ENCODE data around the gene RNF213.
"Not testable (repeated sequence)": the region's sequence is repeated elsewhere in the genome, so short reads cannot be mapped to it uniquely, and the experiment has no call there.

The RNF213 gene

DNA sequence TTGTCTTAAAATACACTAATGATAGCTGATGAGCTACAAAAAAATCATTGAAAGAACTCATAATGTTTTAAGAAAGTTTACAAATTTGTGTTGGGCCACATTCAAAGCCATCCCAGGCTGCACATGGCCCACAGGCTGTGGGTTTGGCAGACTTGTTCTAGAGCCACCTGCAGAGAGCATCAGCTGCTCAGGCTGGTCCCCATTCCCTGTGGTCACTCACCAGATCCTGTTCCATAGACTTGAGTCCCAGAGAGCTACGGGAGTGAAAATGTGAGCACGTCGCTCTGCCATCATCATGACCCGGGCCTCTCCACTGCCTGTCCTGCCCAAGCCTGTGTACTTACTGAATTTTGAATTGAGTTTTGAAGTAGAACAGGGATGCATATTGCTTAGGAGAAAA, 33.5 kb upstream of the RNF213 start:
- Histone ChIP-seq H3K9ac (ENCODE audit: low read length) (no peak overlapping the region), H3K27me3 (ENCODE audit: control insufficient read depth in 1 of 2, insufficient read depth in 2 of 2, low read length in 2 of 2) (no peaks in the 10 kb centered on the region)

DNA sequence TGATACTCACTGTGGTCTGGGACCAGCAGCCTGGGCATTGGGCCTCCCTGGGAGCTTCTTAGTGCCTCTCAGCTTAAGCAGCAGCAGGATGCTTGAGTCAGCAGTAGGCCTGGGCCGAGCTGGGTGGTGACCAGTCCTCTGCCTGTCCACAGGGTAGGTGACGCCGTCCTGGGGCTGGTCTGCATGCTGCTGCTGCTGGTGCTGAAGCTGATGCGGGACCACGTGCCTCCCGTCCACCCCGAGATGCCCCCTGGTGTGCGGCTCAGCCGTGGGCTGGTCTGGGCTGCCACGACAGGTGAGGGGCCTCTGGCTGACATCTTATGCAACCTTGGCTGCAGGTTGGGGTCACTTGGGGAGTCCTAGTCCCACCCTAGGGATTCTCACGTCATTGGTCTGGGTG, 33.0 kb upstream of the RNF213 start:
- peaks cover 1% of the 10 kb centered on the region for H3K4me1 ChIP-seq (ENCODE audit: insufficient read depth, low read length)
- H3K27me3 ChIP-seq (ENCODE audit: control insufficient read depth in 1 of 2, insufficient read depth in 2 of 2, low read length in 2 of 2) = no peaks in the 10 kb centered on the region
- no peak overlapping the region for H3K27ac ChIP-seq (ENCODE audit: low read depth, low read length)
- no peak overlapping the region for H3K9ac ChIP-seq (ENCODE audit: low read length)
- no peak overlapping the region for H3K4me3 ChIP-seq (ENCODE audit: low read depth in 1 of 2, low read length in 2 of 2)
- H3K36me3 ChIP-seq (ENCODE audit: insufficient read depth, low read length) = peaks cover 17% of the 10 kb centered on the region
- no peaks in the 10 kb centered on the region for H3K9me3 ChIP-seq (ENCODE audit: low read length)

More for the DNA sequence above, 33.5 kb upstream of the RNF213 start:
- Histone ChIP-seq H3K4me1 (ENCODE audit: insufficient read depth, low read length) (peaks cover 6% of the 10 kb centered on the region), H3K27ac (ENCODE audit: low read depth, low read length) (no peak overlapping the region), H3K9me3 (ENCODE audit: low read length) (no peaks in the 10 kb centered on the region), H3K4me3 (ENCODE audit: low read depth in 1 of 2, low read length in 2 of 2) (no peak overlapping the region), H3K36me3 (ENCODE audit: insufficient read depth, low read length) (peaks cover 17% of the 10 kb centered on the region)

DNA sequence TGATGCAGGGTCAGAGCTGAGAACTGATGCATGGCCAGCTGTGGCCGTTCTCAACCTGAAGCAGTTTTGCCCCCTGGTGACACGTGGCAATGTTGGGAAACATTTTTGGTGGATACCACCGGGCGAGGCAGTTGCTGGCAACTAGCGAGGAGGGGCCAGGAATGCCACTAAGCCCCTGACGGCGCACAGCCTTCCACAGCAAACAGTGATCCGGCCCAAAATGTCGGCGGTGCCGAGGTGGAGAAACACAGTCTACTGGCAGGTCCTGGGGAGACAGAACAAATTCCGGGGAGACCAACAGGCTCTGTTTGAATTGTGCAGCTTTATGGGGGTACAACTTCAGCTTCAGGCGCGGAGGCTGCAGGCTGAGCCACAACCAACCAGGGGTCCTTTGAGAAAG, 32.2 kb upstream of the RNF213 start:
- Histone ChIP-seq H3K9ac (ENCODE audit: low read length) (no peak overlapping the region), H3K27ac (ENCODE audit: low read depth, low read length) (no peak overlapping the region), H3K9me3 (ENCODE audit: low read length) (no peaks in the 10 kb centered on the region), H3K4me3 (ENCODE audit: low read depth in 1 of 2, low read length in 2 of 2) (no peak overlapping the region), H3K27me3 (ENCODE audit: control insufficient read depth in 1 of 2, insufficient read depth in 2 of 2, low read length in 2 of 2) (no peaks in the 10 kb centered on the region), H3K36me3 (ENCODE audit: insufficient read depth, low read length) (peaks cover 11% of the 10 kb centered on the region), H3K4me1 (ENCODE audit: insufficient read depth, low read length) (no peaks in the 10 kb centered on the region)

DNA sequence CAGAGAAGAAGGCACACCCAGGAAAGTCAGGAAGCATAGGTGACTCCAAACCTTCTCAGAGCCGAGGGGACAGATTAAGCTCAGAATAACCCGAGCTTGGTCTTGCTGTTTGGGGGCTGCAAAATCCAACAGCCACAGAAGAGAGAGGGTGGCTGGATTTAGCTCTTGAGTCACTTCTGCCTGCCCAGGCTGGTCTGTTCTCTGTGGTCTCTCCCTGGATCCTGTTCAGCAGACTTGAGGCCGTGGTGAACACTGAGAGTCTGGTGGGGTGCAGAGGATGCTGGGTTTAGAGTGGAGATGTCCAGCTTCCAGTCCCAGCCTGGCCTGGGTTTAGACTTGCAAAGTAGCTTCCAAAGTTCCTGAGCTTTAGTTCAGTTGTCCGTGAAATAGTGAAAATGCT, 31.6 kb upstream of the RNF213 start:
- Histone ChIP-seq H3K4me3 (ENCODE audit: low read depth in 1 of 2, low read length in 2 of 2) (no peak overlapping the region), H3K36me3 (ENCODE audit: insufficient read depth, low read length) (peaks cover 11% of the 10 kb centered on the region), H3K27ac (ENCODE audit: low read depth, low read length) (no peak overlapping the region), H3K9ac (ENCODE audit: low read length) (no peak overlapping the region), H3K4me1 (ENCODE audit: insufficient read depth, low read length) (no peaks in the 10 kb centered on the region), H3K9me3 (ENCODE audit: low read length) (no peaks in the 10 kb centered on the region), H3K27me3 (ENCODE audit: control insufficient read depth in 1 of 2, insufficient read depth in 2 of 2, low read length in 2 of 2) (no peaks in the 10 kb centered on the region)

DNA sequence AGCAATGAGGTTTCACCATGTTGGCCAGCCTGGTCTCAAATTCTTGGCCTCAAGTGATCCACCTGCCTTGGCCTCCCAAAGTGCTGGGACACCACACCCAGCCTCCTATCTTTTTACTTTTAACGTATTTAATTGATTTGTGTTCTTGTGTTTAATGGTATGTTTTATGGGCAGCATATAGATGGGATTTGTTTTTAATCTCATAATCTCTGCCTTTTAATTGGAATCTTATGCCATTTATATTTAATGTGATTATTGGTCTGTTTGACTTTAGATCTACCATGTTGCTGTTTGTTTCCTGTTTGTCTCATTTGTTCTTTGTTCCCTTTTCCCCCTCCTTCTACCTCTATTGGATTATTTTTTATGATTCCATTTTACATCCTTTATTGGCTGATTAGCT, 28.2 kb upstream of the RNF213 start:
- peaks cover 31% of the 10 kb centered on the region for H3K36me3 ChIP-seq (ENCODE audit: insufficient read depth, low read length)
- H3K27ac ChIP-seq (ENCODE audit: low read depth, low read length) = no peak overlapping the region
- H3K4me3 ChIP-seq (ENCODE audit: low read depth in 1 of 2, low read length in 2 of 2) = no peak overlapping the region
- no peaks in the 10 kb centered on the region for H3K9me3 ChIP-seq (ENCODE audit: low read length)
- H3K4me1 ChIP-seq (ENCODE audit: insufficient read depth, low read length) = no peaks in the 10 kb centered on the region
- no peaks in the 10 kb centered on the region for H3K27me3 ChIP-seq (ENCODE audit: control insufficient read depth in 1 of 2, insufficient read depth in 2 of 2, low read length in 2 of 2)
- no peak overlapping the region for H3K9ac ChIP-seq (ENCODE audit: low read length)

DNA sequence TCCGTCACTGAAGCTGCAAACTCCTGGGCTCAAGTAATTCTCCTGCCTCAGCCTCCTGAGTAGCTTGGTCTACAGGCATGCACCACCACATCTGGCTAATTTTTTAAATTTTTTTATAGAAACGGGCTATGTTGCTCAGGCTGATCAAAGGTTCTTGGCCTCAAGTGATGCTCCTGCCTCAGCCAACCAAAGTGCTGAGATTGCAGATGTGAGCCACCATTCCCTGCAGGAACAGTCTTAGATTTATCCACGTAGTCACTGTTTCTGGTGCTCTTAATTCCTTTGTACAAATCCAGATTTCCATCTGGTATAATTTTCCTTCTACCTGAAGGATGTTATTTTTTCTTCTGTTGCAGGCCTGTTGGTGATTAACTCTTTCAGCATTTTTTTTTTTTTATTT, 27.4 kb upstream of the RNF213 start:
- peaks cover 37% of the 10 kb centered on the region for H3K36me3 ChIP-seq (ENCODE audit: insufficient read depth, low read length)
- H3K9me3 ChIP-seq (ENCODE audit: low read length) = no peaks in the 10 kb centered on the region
- H3K27ac ChIP-seq (ENCODE audit: low read depth, low read length) = no peak overlapping the region
- no peaks in the 10 kb centered on the region for H3K4me1 ChIP-seq (ENCODE audit: insufficient read depth, low read length)
- no peaks in the 10 kb centered on the region for H3K27me3 ChIP-seq (ENCODE audit: control insufficient read depth in 1 of 2, insufficient read depth in 2 of 2, low read length in 2 of 2)
- H3K9ac ChIP-seq (ENCODE audit: low read length) = no peak overlapping the region
- H3K4me3 ChIP-seq (ENCODE audit: low read depth in 1 of 2, low read length in 2 of 2) = no peak overlapping the region

DNA sequence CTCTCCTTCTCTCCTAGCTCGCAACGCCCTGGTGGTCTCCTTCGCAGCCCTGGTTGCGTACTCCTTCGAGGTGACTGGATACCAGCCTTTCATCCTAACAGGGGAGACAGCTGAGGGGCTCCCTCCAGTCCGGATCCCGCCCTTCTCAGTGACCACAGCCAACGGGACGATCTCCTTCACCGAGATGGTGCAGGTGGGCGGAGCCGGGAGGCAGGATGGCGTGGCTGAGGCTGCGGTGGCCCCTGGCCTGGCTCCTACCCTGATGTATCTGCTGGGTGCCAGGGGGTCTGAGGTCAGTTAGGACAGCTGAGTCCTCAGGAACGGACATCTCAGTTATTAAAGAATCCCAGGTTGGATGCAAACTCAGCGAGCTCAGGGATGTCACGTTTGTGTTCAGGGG, 23.7 kb upstream of the RNF213 start:
- Histone ChIP-seq H3K4me1 (ENCODE audit: insufficient read depth, low read length) (no peaks in the 10 kb centered on the region), H3K4me3 (ENCODE audit: low read depth in 1 of 2, low read length in 2 of 2) (no peak overlapping the region), H3K27ac (ENCODE audit: low read depth, low read length) (no peak overlapping the region), H3K9ac (ENCODE audit: low read length) (no peak overlapping the region), H3K9me3 (ENCODE audit: low read length) (no peaks in the 10 kb centered on the region), H3K27me3 (ENCODE audit: control insufficient read depth in 1 of 2, insufficient read depth in 2 of 2, low read length in 2 of 2) (no peaks in the 10 kb centered on the region), H3K36me3 (ENCODE audit: insufficient read depth, low read length) (peaks cover 36% of the 10 kb centered on the region)

DNA sequence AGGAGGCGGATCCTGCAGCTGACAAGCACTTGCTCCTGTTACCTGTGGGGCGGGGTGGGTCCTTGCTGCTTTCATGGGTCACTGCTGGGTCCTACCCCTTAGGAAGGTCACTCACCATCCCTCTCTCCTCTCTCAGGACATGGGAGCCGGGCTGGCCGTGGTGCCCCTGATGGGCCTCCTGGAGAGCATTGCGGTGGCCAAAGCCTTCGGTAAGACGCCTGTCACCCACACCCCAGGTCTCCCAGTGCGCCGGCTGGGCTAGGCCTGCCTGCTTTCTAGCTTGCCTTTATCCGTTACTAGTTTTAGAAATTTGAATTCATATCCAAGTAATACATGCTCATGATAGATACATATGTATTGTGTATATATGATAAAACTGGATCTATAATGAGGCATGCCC, 23.3 kb upstream of the RNF213 start:
- Histone ChIP-seq H3K9me3 (ENCODE audit: low read length) (no peaks in the 10 kb centered on the region), H3K4me1 (ENCODE audit: insufficient read depth, low read length) (no peaks in the 10 kb centered on the region), H3K27me3 (ENCODE audit: control insufficient read depth in 1 of 2, insufficient read depth in 2 of 2, low read length in 2 of 2) (no peaks in the 10 kb centered on the region), H3K36me3 (ENCODE audit: insufficient read depth, low read length) (peaks cover 41% of the 10 kb centered on the region), H3K9ac (ENCODE audit: low read length) (no peak overlapping the region), H3K4me3 (ENCODE audit: low read depth in 1 of 2, low read length in 2 of 2) (no peak overlapping the region), H3K27ac (ENCODE audit: low read depth, low read length) (no peak overlapping the region)

DNA sequence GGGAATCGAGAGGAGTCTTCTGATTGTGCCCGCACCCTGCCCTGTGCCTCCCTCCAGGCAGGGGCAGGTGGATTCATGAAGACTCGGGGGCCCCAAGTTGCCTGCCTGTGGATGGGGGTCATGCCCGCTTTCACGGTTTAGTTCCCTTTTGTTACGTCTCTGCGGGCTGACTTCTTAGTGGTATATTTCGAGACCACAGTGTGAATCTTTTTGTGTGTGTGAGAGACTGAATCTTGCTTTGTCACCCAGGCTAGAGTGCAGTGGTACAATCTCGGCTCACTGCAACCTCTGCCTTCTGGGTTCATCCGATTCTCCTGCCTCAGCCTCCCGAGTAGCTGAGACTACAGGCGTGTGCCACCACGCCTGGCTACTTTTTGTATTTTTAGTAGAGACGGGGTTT, 18.1 kb upstream of the RNF213 start:
- Histone ChIP-seq H3K36me3 (ENCODE audit: insufficient read depth, low read length) (peaks cover 35% of the 10 kb centered on the region), H3K4me1 (ENCODE audit: insufficient read depth, low read length) (no peaks in the 10 kb centered on the region), H3K4me3 (ENCODE audit: low read depth in 1 of 2, low read length in 2 of 2) (no peak overlapping the region), H3K9me3 (ENCODE audit: low read length) (no peaks in the 10 kb centered on the region), H3K27ac (ENCODE audit: low read depth, low read length) (no peak overlapping the region), H3K27me3 (ENCODE audit: control insufficient read depth in 1 of 2, insufficient read depth in 2 of 2, low read length in 2 of 2) (no peaks in the 10 kb centered on the region), H3K9ac (ENCODE audit: low read length) (no peak overlapping the region)

DNA sequence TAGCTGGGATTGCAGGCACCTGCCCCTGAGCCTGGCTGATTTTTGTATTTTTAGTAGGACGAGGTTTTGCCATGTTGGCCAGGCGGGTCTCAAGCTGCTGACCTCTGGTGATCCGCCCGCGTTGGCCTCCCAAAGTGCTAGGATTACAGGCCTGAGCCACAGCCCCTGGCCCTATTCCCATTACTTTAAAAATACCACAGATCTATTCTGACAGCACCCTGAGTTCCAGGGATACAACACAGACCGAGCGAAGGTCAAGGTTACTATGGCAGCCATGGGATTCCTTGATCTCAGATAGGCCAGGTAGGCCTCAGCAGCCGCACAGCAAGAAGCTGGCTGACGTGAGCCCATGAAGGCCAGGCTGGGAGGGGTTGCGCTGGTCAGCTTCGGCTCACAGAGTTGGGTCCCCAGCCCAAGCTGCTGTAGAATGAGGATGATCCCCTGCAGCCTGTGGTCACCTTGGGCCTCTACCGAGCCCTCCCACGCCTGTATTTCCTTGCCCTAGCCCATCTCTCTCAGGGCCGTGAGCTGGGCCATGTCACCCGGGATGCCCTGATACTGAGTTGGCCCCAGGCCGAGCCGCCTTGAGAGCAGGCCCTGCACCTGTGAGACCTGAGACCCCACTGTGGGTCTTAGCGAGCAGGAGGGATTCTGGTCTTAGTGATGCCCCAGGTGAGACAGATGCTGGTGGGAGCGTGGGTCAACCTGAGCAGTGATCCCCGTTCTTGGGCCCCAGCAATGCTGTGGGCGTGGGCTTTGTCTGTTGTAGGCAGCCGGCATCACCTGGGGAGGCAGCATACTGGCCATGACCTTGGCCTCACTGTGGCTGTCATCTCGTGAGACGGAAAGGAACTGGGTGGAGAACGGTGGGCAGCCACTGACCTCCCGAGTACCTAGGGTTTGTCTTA, 16.9 kb upstream of the RNF213 start:
- Histone ChIP-seq H3K4me3 (ENCODE audit: low read depth in 1 of 2, low read length in 2 of 2) (no peak overlapping the region), H3K9ac (ENCODE audit: low read length) (no peak overlapping the region), H3K36me3 (ENCODE audit: insufficient read depth, low read length) (peaks cover 30% of the 10 kb centered on the region), H3K27me3 (ENCODE audit: control insufficient read depth in 1 of 2, insufficient read depth in 2 of 2, low read length in 2 of 2) (no peaks in the 10 kb centered on the region), H3K27ac (ENCODE audit: low read depth, low read length) (no peak overlapping the region), H3K4me1 (ENCODE audit: insufficient read depth, low read length) (no peaks in the 10 kb centered on the region), H3K9me3 (ENCODE audit: low read length) (no peaks in the 10 kb centered on the region)

DNA sequence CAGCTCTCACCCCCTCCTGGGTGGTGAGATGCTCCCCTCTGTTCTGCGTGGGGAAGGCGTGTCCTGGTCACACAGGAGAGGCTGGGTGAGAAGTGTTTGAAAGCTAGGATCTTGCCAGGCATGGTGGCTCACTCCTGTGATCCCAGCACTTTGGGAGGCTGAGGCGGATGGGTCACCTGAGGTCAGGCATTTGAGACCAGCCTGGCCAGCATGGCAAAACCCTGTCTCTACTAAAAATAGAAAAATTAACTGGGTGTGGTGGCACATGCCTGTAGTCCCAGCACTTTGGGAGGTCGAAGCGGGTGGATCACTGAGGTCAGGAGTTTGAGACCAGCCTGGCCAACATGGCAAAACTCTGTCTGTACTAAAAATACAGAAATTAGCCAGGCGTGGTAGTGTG, 16.2 kb upstream of the RNF213 start:
- H3K4me1 ChIP-seq (ENCODE audit: insufficient read depth, low read length); H3K27me3 ChIP-seq (ENCODE audit: control insufficient read depth in 1 of 2, insufficient read depth in 2 of 2, low read length in 2 of 2); H3K27ac ChIP-seq (ENCODE audit: low read depth, low read length); H3K9ac ChIP-seq (ENCODE audit: low read length); H3K9me3 ChIP-seq (ENCODE audit: low read length); H3K4me3 ChIP-seq (ENCODE audit: low read depth in 1 of 2, low read length in 2 of 2): not testable (repeated sequence)
- peaks cover 30% of the 10 kb centered on the region for H3K36me3 ChIP-seq (ENCODE audit: insufficient read depth, low read length)

DNA sequence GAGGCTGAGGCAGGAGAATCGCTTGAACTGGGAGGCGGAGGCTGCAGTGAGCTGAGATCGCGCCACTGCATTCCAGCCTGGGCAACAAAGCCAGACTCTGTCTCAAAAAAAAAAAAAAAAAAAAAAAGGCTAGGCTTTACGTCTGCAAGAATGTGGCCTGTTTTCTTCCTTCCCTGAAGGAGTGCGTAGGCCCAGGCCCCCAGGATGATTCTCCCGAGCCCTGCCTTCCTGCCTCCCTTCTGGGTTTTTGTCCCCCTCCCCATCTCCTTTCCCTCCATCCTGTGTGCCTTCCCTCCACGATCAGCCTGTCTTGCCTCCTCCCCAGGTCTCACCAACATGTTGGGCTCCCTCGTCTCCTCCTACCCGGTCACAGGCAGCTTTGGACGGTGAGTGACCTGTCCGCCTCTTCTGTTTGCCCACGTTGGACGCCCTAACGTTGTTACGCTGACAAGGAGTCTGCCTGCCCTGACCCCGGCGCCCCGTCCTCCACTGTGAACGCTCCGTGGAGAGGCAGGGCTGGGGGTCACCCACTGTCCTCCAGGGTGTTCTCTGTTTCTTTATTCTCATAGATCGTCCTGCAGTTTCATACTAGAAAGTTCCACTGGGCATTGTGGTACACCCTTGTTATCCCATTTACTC, 15.7 kb upstream of the RNF213 start:
- no peak overlapping the region for H3K4me3 ChIP-seq (ENCODE audit: low read depth in 1 of 2, low read length in 2 of 2)

More for the DNA sequence above, 15.7 kb upstream of the RNF213 start:
- no peaks in the 10 kb centered on the region for H3K4me1 ChIP-seq (ENCODE audit: insufficient read depth, low read length)
- H3K9me3 ChIP-seq (ENCODE audit: low read length) = no peaks in the 10 kb centered on the region
- peaks cover 30% of the 10 kb centered on the region for H3K36me3 ChIP-seq (ENCODE audit: insufficient read depth, low read length)
- no peak overlapping the region for H3K27ac ChIP-seq (ENCODE audit: low read depth, low read length)
- no peak overlapping the region for H3K9ac ChIP-seq (ENCODE audit: low read length)
- H3K27me3 ChIP-seq (ENCODE audit: control insufficient read depth in 1 of 2, insufficient read depth in 2 of 2, low read length in 2 of 2) = no peaks in the 10 kb centered on the region
